Pancreas (tissue), 10 donors: ENCODE results near the gene FUT2. TPM values are rescaled to one million over a fixed set of nuclear protein-coding genes. Genes with fewer than 3 reads are reported as not detected.
A peak's percentile ranks its signal among the peaks of the same experiment; 100 is the strongest.
"Not testable (repeated sequence)": the region's sequence is repeated elsewhere in the genome, so short reads cannot be mapped to it uniquely, and the experiment has no call there.

Experiments used
- ATAC-seq, 4 donors: fragments of 200-7000 bp; cut with Tn5 transposase; one replicate each; pipeline versions ENCODE4 v1.8.0 to v1.9.1; 2020; ENCODE audit warnings: mild to moderate bottlenecking in 4 of 4, moderate library complexity in 4 of 4
- DNase-seq, 6 donors: peaks; one replicate each; pipeline ENCODE4 v3.0.0-alpha.2; 2020
- FAIRE-seq: peaks from 2 replicates; lab custom pipeline; 2012; peaks lifted over from hg19 to GRCh38; lab: Jason Lieb, UNC
- H3K27ac ChIP-seq, 4 donors: fragments of 200-600 bp; sonication (generic); 1 replicate in 3 of 4; 2 replicates in 1 of 4; pipeline versions ENCODE4 v1.5.0 to v1.8.0; 2020
- H3K27me3 ChIP-seq, 4 donors: fragments of 200-600 bp; one replicate each; pipeline ENCODE4 v1.8.0; 2021
- H3K36me3 ChIP-seq, 3 donors: fragments of 200-600 bp; sonication (generic) in 1 of 3; one replicate each; pipeline versions ENCODE4 v1.5.0 to v1.8.0; 2020 to 2021
- H3K4me1 ChIP-seq, 3 donors: fragments of 200-600 bp; one replicate each; pipeline ENCODE4 v1.8.0; 2021
- H3K4me3 ChIP-seq, 4 donors: fragments of 200-600 bp; sonication (generic) in 2 of 4; one replicate each; pipeline versions ENCODE4 v1.5.0 to v1.8.0; 2020 to 2021
- H3K9me3 ChIP-seq, 4 donors: fragments of 200-600 bp; one replicate each; pipeline ENCODE4 v1.8.0; 2021
- CTCF ChIP-seq, 4 donors: fragments of 200-600 bp; sonication (generic) in 3 of 4; IDR thresholded peaks; one replicate each; pipeline versions ENCODE4 v1.5.0 to v1.8.0; 2021; ENCODE audit warnings: antibody characterized with exemption in 4 of 4
- WGBS, 2 donors: extraction: QIAGEN DNeasy Blood & Tissue Kit; methylation state at CpG; one replicate each; pipeline ENCODE4 v1.1.7; 2013; 5-methylcytosine and 5-hydroxymethylcytosine counted together
- intact Hi-C, 3 donors: fragments of 100-400 bp; cut with DNase I; formaldehyde crosslinking; loops; one replicate each; pipeline versions ENCODE4 v1.11.1 to v1.14.2; 2022
- polyA plus RNA-seq, 2 donors: library from polyadenylated mRNA; stranded (reverse); fragments of 200-250 nt; gene quantifications; one replicate each; pipeline ENCODE4 v1.2.3, GENCODE V29; 2013
- total RNA-seq, 6 donors: library from RNA; stranded (reverse); fragmentation: NEBNext Ultra II Directional in 4 of 6; extraction: Animal tissue kit (Norgen Biotek cat#: 25700) in 4 of 6; gene quantifications; one replicate each; pipeline versions ENCODE4 v1.2.1 to v1.2.4, GENCODE V29; 2021 to 2023
- donor health status: healthy with polysubstance abuse.
- donor health status: DM: no; HTN: no; CAD: no; lungs with moderate emphysema.
- donor health status: DM: no; HTN: no; CAD: no.
- donor health status: control.
- donor health status: control.
- donor health status: Bipolar disorder and iron deficiency.
- donor health status: DM: yes; HTN: yes; CAD: no.
- donor health status: DM: no; HTN: no; CAD: no.
- donor health status: DM: no; HTN: no; CAD: no.
- donor health status: DM: yes; HTN: yes; CAD: no.

FUT2 gene
- total and polyA plus RNA-seq, 8 donors: 3.7 to 14.5 (median 6.6) TPM

GRCh38 chr19:48713864-48714755 lies 18.3 kb downstream of the FUT2 start:
- ATAC-seq (peak; percentile 89 to 94 (median 93)), DNase-seq (peak; percentile 96 to 100 (median 99)), FAIRE-seq (peak; percentile 96)
- intact Hi-C loops: no loop called here
- no peaks in the 10 kb centered on the region for H3K9me3 ChIP-seq
- no peaks in the 10 kb centered on the region for H3K36me3 ChIP-seq
- no peaks in the 10 kb centered on the region for H3K27me3 ChIP-seq
- 0 to 1% methylated on average over 43 to 67 of the region's 67 CpGs for WGBS, 2 donors
- H3K27ac ChIP-seq: peak overlapping the region; percentile 43 to 77 (median 55)
- TF ChIP-seq CTCF (IDR thresholded peaks at IDR 0.05): no peak
- no peaks in the 10 kb centered on the region for H3K4me1 ChIP-seq
- peak overlapping the region; percentile 40 to 63 (median 46) for H3K4me3 ChIP-seq

- no peaks in the 10 kb centered on the region for H3K27me3 ChIP-seq
Observed at GRCh38 chr19:48714759-48715675, 19.2 kb downstream of the FUT2 start.

GRCh38 chr19:48715681-48716171 lies 20.0 kb downstream of the FUT2 start:
- no peak overlapping the region for H3K27ac ChIP-seq
- intact Hi-C loops: no loop called here
- H3K9me3 ChIP-seq: no peaks in the 10 kb centered on the region
- no peak for TF ChIP-seq CTCF (IDR thresholded peaks at IDR 0.05)
- FAIRE-seq (no peak), ATAC-seq (no peak), DNase-seq (peak in 3 of 6 donors; percentile 32 to 78 (median 59))
- no peaks in the 10 kb centered on the region for H3K4me1 ChIP-seq
- no peaks in the 10 kb centered on the region for H3K36me3 ChIP-seq
- no peaks in the 10 kb centered on the region for H3K27me3 ChIP-seq
- no peak overlapping the region for H3K4me3 ChIP-seq
- 80 to 83% methylated on average over 19 of the region's 19 CpGs for WGBS, 2 donors

More at GRCh38 chr19:48714759-48715675, 19.2 kb downstream of the FUT2 start:
- peak overlapping the region in 3 of 4 donors; percentile 18 to 63 (median 34) for H3K4me3 ChIP-seq
- peak overlapping the region; percentile 43 to 77 (median 55) for H3K27ac ChIP-seq
- H3K4me1 ChIP-seq: no peaks in the 10 kb centered on the region
- TF ChIP-seq CTCF (IDR thresholded peaks at IDR 0.05): no peak
- no peaks in the 10 kb centered on the region for H3K9me3 ChIP-seq
- FAIRE-seq (no peak), ATAC-seq (no peak), DNase-seq (peak in 3 of 6 donors; percentile 44 to 63 (median 57))
- WGBS, 2 donors: 55 to 57% methylated on average over 26 of the region's 26 CpGs
- no peaks in the 10 kb centered on the region for H3K36me3 ChIP-seq
- intact Hi-C loops: no loop called here

GRCh38 chr19:48716562-48717291 lies 21.0 kb downstream of the FUT2 start:
- intact Hi-C loops: no loop called here
- no peaks in the 10 kb centered on the region for H3K27me3 ChIP-seq
- H3K36me3 ChIP-seq: no peaks in the 10 kb centered on the region
- TF ChIP-seq CTCF (IDR thresholded peaks at IDR 0.05): no peak
- peak in 2 of 6 donors; percentile 38 to 52 for DNase-seq
- peak overlapping the region in 2 of 4 donors; percentile 8 to 28 for H3K27ac ChIP-seq
- H3K9me3 ChIP-seq: no peaks in the 10 kb centered on the region
- H3K4me3 ChIP-seq: peak overlapping the region in 1 of 4 donors; percentile 28
- H3K4me1 ChIP-seq: no peaks in the 10 kb centered on the region
- no peak for ATAC-seq
- 28 to 46% methylated on average over 9 to 24 of the region's 24 CpGs for WGBS, 2 donors
- no peak for FAIRE-seq

GRCh38 chr19:48718106-48718505 lies 22.3 kb downstream of the FUT2 start:
- H3K4me1 ChIP-seq, H3K36me3 ChIP-seq, intact Hi-C loops, DNase-seq, H3K27me3 ChIP-seq, H3K27ac ChIP-seq, H3K4me3 ChIP-seq, H3K9me3 ChIP-seq, ATAC-seq, FAIRE-seq: not testable (repeated sequence)
- 91 to 93% methylated on average over 12 to 13 of the region's 13 CpGs for WGBS, 2 donors
